Fibroblast of skin of left quadriceps (primary cell): Measurements from ENCODE around the gene EIF2B5.
"Not testable (repeated sequence)": the region's sequence is repeated elsewhere in the genome, so short reads cannot be mapped to it uniquely, and the experiment has no call there.

Experiments used
- DNase-seq, 2 experiments: peaks; one replicate each; pipeline ENCODE4 v3.0.0-alpha.2; 2013; ENCODE audit warnings: low read depth in 2 of 2

EIF2B5 gene

DNA sequence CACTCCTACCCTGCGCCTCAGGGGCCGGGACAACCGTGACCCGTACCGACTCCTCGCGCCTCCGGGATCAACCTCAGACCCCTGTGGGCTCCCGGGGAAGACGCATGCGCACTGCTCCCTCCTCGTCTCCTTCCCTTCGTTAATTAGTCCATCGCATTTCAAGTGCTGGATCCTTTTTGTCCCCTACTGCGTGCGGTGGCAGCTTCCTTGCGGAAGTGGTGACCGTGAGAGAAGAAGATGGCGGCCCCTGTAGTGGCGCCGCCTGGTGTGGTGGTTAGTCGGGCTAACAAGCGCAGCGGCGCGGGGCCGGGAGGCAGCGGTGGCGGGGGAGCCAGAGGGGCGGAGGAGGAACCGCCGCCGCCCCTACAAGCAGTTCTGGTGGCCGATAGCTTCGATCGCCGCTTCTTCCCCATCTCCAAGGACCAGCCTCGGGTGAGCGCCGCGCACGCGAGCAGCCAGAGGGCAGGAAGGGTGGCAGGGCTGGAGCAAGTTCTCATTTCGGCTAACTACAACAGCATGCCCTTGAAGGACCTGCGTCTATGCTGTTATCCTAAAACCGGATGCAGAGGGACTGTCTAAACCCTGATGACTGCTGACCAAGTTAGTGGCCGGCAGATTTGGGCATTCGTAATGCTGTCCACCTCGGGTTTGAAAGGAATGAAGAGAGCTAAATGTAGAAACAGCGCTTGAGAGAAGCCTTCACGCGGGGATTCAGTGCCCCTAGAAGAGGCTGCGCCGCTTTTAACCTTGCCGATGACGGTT is at the start of gene EIF2B5:
Gene EIF2B5 (plus strand): TSS at position 210 of the 762 bp plus-strand sequence. CDS start 28 bp downstream, at position 238.
- DNase-seq = peak; percentile 86 to 88

DNA sequence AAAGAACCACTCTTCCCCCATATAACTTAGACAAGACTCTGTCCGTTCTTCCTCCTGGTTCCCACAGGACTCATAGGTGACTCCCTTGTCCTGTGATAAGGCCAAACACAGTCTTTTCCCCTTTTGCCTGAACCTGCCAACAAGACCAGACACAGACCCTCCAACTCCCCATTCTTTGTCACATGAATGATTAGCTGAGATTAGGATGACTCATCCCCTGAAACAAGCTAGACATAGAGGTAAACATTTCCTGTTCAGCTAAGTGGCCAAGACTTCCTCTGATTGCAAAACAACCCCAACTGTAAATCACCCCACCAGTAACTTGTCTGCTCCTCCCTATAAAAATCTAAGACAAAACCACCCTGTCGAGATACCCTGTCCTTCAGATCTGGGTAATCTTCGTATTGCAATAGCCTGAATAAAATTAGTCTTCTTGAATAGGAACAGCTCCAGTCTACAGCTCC is 49.7 kb upstream of the EIF2B5 start:
- no peak for DNase-seq

DNA sequence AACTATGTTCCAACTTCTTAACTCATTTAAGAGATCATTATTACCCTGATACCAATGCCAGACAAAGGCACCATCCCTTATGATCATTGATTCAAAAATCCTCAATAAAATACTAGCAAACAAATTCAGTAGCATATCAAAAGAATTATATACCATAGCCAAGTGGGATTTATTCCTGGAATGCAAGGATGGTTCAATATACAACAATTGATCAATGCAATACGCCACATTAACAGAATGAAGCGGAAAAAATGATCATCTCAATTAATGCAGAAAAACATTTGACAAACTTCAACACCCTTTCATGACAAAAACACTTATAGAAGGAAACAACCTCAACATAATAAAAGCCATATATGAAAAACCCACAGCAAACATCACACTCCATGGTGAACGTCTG is 43.0 kb upstream of the EIF2B5 start:
- no peak for DNase-seq

GRCh38 chr3:184096811-184097383 is 38.3 kb upstream of the EIF2B5 start, which contains the start of gene HTR3E:
HTR3E (plus strand) TSS chr3:184097064; CDS start chr3:184097530, 466 bp downstream.
- DNase-seq = no peak

DNA sequence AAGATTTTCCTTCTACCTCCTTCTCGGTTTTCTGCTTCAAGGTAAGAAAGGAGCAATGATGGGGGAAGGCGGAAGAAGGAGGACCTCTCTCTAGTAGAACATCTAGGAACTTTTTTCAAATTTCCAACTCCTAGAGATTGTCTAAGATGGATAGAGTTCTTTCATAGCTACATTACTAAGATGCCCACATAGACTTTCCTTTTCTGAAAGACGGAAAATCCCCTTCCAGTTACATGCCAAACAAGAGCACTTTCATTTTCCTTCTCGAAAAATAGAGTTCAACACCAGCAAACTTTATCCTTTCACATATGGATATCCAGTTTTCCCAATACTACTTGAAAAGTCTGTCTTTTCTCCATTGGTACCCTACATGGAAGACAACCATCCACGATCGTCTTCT is 37.6 kb upstream of the EIF2B5 start:
- no peak for DNase-seq

- no peak for DNase-seq
Observed at GRCh38 chr3:184099806-184100686, 35.1 kb upstream of the EIF2B5 start.

DNA sequence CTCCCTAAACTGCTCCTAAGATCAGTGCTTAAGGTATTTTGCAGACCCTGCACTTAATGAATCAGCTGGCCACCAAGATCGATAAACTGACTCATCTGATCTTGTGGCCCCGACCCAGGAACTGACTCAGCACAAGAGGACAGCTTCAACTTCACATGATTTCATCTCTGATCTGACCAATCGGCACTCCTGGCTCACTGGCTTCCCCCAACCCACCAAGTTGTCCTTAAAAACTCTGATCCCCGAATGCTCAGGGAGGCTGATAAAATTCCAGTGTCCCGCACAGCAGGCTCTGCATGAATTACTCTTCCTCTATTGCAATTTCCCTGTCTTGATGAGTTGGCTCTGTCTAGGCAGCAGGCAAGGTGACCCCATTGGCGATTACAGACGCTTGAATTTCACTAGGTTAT is 24.8 kb upstream of the EIF2B5 start:
- no peak for DNase-seq

DNA sequence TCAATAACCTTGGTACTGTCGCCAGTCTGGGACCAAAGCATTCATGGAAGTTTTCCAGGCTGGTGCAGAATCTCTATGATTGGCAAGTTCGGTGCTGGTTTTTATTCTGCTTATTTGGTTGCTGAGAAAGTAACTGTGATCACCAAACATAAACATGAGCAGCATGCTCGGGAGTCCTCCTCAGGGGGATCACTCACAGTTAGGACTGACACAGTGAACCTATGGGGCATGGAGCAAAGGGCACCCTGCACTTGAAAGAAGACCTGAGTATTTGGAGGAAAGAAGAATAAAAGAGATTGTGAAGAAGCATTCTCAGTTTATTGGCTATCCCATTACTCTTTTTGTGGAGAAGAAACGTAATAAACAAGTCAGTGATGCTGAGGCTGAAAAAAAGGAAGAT is 19.1 kb upstream of the EIF2B5 start:
- no peak for DNase-seq

- DNase-seq = no peak
Observed at GRCh38 chr3:184117636-184118035, 17.5 kb upstream of the EIF2B5 start.

DNA sequence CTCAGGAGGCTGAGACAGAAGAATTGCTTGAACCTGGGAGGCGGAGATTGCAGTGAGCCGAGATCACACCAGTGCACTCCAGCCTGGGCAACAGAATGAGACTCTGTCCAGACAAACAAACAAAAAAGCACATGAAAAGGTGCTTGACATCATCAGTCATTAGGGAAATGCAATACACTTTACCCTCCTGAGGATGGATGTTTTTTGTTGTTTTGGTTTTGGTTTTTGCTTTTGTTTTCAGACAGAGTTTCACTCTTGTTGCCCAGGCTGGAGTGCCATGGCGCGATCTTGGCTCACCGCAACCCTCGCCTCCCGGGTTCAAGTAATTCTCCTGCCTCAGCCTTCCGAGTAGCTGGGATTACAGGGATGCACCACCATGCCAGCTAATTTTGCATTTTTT is 14.1 kb upstream of the EIF2B5 start:
- not testable (repeated sequence) for DNase-seq

DNA sequence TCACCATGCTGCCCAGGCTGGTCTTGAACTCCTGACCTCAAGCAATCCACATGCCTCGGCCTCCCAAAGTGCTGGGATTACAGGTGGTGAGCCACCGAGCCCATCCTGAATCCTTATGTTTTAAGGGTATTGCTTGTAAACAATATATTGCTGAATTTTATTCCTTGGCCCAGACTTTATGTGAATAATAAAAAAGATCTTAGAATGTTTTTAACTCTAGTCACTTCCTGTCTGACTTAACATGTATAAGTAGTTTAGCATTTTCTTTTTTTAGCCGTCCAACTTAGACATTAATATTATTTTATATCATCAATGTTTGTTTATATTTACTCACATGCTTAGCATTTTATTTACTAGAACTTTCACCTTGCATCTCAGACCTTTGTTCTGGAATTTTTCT is 9.2 kb upstream of the EIF2B5 start:
- no peak for DNase-seq

DNA sequence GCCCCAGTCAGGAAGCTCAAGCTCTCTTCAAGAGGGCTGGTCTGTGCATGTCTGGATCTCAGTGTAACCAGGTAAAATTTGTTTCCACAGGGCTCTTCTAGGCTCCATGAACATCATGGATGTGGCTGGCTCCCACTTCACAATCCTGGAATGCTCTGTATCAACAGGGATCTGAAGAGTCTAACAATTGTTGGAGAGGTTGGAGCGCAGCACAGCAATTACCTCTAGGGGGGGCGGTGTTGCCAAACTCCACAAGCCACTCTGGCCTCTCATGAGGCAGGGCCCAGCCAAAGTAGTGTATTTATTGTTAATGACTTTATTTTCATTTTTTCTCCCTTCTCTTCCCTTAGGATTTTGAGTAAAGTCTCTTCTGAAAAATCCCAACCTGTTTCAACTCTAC is 6.1 kb upstream of the EIF2B5 start:
- no peak for DNase-seq

DNA sequence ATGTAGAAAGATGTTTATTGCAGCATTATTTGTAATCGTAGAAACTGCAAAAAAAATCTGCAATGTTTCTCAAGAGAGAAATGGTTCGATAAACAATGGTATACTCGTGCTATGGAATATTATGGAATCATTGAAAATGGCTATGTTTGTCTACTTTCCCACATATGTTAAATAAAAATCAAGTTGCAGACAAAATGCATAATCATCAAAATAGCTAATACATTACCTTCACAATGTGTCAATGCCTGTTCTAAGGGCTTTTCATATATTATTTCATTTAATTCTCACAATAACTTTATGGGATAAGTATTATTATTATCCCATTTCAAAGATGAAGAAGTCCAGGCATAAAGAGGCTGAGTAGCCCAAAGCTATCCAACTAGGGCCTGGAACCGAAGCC is 2.2 kb upstream of the EIF2B5 start:
- DNase-seq = no peak

DNA sequence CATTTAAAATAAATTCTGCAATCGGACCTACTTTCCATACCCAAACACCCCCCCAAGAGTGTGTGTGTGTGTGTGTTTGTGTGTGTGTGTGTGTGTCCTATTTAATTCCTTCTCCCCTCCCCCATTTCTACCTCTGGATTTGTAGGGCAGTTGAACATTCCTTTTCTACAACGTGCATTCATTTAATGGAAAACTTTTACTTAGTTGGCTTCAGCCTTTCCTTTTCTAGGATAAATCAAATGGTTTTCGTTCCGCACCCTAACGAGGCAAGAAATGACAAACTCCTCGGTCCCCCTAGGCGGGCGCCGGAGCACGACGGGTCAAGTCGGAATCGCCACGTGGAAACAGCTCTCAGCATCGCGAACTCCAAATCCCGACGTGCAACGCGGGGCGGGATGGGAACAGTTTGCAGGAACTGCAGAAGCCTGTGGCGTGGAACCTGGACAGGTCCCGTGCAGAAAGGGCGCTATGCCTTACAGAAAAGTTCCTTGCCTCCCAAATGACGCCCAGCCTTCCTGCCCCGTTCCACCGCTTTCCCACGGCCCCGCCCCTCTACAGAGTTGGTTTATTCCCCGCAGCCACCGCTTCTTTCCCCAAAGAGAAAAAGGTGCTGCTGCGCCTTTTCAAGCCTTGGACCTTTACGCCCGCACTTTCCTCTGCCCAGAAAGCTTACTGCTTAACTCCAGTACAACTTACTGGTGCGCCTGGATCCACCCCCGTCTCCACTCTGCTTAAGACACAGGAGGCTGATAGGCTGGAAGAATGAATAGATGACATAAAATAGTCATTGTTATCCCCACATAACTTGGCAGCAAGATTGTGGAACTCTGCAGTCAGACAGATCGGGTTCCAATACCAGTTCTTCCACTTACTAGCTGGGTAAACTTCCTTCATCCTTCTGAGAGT is 1.1 kb upstream of the EIF2B5 start:
- peak; percentile 56 to 63 for DNase-seq

DNA sequence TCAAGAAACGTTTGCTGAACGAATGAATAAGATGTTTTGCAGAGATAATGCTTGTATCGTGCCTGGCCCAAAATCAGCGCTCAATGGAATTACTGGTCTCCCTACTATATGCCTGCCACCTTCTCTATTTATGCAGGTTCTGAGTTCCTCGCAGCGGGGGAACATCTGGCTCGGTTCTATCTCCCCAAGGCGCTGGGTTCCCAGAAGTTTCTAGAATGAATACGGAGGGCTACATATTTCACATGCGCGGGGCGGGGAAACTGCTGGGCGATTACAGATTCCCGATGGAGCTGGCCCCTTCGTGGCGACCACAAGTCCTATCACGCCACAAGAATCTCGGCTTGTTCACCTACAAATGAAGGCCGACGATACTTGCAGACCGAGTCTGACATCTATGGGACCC is 411 bp upstream of the EIF2B5 start:
- DNase-seq = no peak

GRCh38 chr3:184135911-184136260 is 728 bp downstream of the EIF2B5 start:
- DNase-seq = no peak

DNA sequence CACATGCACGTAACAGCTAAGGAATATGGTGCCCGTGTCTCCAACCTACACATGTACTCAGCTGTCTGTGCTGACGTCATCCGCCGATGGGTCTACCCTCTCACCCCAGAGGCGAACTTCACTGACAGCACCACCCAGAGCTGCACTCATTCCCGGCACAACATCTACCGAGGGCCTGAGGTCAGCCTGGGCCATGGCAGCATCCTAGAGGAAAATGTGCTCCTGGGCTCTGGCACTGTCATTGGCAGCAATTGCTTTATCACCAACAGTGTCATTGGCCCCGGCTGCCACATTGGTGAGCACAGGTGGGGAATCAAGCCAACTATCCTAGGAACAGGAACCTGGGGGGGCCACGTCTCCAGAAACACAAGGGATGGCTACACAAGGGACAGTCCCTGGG is 5.3 kb downstream of the EIF2B5 start:
- DNase-seq = no peak

DNA sequence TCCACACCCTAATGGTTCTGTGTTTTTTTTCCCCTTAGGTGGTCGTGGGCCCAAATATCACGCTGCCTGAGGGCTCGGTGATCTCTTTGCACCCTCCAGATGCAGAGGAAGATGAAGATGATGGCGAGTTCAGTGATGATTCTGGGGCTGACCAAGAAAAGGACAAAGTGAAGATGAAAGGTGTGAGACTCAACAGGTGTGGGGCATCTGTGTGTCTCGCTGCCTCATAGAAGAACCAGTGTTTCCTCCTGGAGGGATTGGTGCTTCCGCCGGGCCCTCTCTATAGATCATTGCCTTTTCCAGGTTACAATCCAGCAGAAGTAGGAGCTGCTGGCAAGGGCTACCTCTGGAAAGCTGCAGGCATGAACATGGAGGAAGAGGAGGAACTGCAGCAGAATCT is 7.0 kb downstream of the EIF2B5 start:
- no peak for DNase-seq

GRCh38 chr3:184143327-184143726 is 8.2 kb downstream of the EIF2B5 start:
- DNase-seq = no peak

GRCh38 chr3:184144505-184144904 is 9.3 kb downstream of the EIF2B5 start:
- no peak for DNase-seq

- DNase-seq = no peak
Observed at GRCh38 chr3:184145111-184145524, 10.0 kb downstream of the EIF2B5 start.
